Fibroblast of lung (primary cell): Measurements from ENCODE around the gene PLEKHA4.

Experiments used
- EZH2 ChIP-seq: IDR thresholded peaks from 2 replicates; pipeline ENCODE4 v1.5.1; 2012; ENCODE audit warnings: low read length, control low read depth, mild to moderate bottlenecking; ENCODE audit errors: missing control alignments
- TF ChIP-seq, protein P1 (sequence below), 2 donors: IDR thresholded peaks in 1 of 2; conservative IDR thresholded peaks in 1 of 2; 1 replicate in 1 of 2; 2 replicates in 1 of 2; pipeline ENCODE4 v1.5.1; 2011 to 2012; ENCODE audit warnings: low read length in 2 of 2, control low read depth in 1 of 2, inconsistent platforms in 1 of 2, low read depth in 1 of 2, mild to moderate bottlenecking in 1 of 2

- TF ChIP-seq, protein P1, sequence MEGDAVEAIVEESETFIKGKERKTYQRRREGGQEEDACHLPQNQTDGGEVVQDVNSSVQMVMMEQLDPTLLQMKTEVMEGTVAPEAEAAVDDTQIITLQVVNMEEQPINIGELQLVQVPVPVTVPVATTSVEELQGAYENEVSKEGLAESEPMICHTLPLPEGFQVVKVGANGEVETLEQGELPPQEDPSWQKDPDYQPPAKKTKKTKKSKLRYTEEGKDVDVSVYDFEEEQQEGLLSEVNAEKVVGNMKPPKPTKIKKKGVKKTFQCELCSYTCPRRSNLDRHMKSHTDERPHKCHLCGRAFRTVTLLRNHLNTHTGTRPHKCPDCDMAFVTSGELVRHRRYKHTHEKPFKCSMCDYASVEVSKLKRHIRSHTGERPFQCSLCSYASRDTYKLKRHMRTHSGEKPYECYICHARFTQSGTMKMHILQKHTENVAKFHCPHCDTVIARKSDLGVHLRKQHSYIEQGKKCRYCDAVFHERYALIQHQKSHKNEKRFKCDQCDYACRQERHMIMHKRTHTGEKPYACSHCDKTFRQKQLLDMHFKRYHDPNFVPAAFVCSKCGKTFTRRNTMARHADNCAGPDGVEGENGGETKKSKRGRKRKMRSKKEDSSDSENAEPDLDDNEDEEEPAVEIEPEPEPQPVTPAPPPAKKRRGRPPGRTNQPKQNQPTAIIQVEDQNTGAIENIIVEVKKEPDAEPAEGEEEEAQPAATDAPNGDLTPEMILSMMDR (conservative IDR thresholded peaks at IDR 0.05 in 1 of 2, IDR thresholded peaks at IDR 0.05 in 1 of 2; ENCODE audit: low read depth in 1 of 2, low read length in 2 of 2): no peak
- no peak for TF ChIP-seq EZH2
These were observed 35.4 kb downstream of the PLEKHA4 start for GRCh38 chr19:48833049-48833448.
